Muscle layer of colon (tissue), 2 donors: ENCODE results near the gene BCKDK.
"Not testable (repeated sequence)": the region's sequence is repeated elsewhere in the genome, so short reads cannot be mapped to it uniquely, and the experiment has no call there.

ENCODE experiments used
- H3K27ac ChIP-seq: one replicate; pipeline ENCODE4 v1.7.0; 2013; ENCODE audit warnings: low read depth, mild to moderate bottlenecking, low read length, moderate library complexity
- H3K27me3 ChIP-seq, 2 donors: one replicate each; pipeline ENCODE4 v1.7.0; 2013; ENCODE audit warnings: low read length in 2 of 2, mild to moderate bottlenecking in 2 of 2; ENCODE audit not compliant: insufficient read depth in 2 of 2, control insufficient read depth in 1 of 2
- H3K36me3 ChIP-seq: one replicate; pipeline ENCODE4 v1.7.0; 2013; ENCODE audit warnings: mild to moderate bottlenecking, low read length; ENCODE audit not compliant: insufficient read depth
- H3K4me1 ChIP-seq: one replicate; pipeline ENCODE4 v1.7.0; 2013; ENCODE audit warnings: mild to moderate bottlenecking, low read length; ENCODE audit not compliant: insufficient read depth
- H3K4me3 ChIP-seq, 2 donors: one replicate each; pipeline ENCODE4 v1.7.0; 2013; ENCODE audit warnings: low read length in 2 of 2, low read depth in 1 of 2, mild to moderate bottlenecking in 1 of 2, moderate library complexity in 1 of 2
- H3K9ac ChIP-seq: one replicate; pipeline ENCODE4 v1.7.0; 2013; ENCODE audit warnings: low read length
- H3K9me3 ChIP-seq: one replicate; pipeline ENCODE4 v1.7.0; 2013; ENCODE audit warnings: mild to moderate bottlenecking, low read length
- donor health status: abdominal sarcoma.
- donor health status: Adenocarcinoma of cecum.

The BCKDK gene

DNA sequence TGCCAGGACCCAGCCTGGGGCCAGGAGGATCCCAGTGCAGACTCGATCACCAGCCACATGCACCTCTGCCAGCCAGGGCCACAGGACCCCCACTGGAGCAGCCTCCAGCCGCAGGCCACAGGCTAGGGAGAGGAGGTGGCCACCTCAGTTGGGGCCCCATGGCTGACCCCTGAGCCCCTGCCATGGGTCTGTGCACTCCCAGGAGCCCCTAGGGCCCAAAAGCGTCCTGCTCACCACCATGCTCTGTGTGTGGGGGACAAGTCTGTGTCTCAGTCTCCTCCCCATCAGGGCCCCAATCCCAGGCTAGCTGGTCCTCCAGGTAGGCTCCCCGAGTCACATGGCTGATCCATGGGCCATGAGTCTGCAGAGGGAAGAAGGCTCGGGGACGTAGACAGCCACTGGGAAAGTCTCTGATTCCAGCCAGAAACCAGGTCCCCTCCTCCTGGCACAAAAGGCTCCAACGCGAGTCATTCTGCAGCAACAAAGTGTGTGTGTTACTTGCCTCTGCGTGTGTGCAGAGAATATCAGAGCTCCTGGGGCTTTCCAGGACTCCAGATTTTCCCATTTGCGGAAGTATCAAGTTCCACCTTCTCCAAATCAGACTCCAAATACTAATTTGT lies 33.4 kb downstream of the BCKDK start:
- H3K9ac ChIP-seq, result peak overlapping the region; percentile 67
- no peaks in the 10 kb centered on the region for H3K36me3 ChIP-seq
- peak overlapping the region; percentile 76 for H3K27ac ChIP-seq
- H3K9me3 ChIP-seq, result no peaks in the 10 kb centered on the region
- H3K4me1 ChIP-seq, result peaks cover 14% of the 10 kb centered on the region
- peak overlapping the region in 1 of 2 donors; percentile 63 for H3K4me3 ChIP-seq
- no peaks in the 10 kb centered on the region for H3K27me3 ChIP-seq

DNA sequence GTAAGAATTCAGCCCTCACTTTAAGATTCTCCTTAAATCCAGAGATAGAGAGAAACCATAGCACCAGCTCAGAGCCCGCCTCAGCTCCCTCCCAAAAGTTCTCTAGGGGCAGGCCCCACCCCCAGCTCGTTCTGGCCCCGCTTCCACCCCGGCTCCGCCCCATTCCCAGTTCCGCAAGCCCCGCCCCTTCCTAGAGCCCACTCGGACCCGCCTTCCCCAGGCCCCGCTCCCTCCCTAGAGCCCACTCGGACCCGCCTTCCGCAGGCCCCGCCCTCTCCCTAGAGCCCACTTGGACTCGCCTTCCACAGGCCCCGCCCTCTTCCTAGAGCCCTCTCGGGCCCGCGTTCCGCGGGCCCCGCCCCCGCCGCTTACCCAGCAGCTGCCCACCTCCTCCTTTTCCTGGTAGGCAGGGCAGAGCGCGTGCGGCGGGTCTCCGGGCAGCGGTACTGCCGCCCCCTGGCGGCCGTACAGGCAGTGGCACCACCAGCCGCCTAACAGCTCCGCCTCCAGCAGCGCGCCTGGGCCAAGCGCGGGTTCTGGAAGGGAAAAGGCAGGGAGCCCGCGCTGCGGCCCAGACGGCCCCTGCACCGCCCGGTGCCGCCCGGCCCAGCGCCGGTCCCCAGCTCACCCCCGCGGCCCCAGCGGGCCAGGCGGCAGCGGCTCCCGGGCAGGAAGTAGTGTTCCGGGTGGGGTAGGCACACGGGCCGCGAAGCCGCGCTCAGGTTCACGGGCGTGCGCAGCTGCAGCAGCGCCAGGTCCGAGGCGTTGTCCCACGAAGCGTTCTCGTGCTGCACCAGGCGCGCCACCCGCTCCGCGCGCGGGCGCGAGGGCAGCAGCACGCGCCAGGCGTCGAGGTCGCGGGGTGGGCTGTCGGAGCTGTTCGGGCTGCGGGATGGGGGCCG lies 34.2 kb downstream of the BCKDK start:
- Histone ChIP-seq H3K9ac (peak overlapping the region; percentile 67), H3K27me3 (no peaks in the 10 kb centered on the region), H3K4me3 (peak overlapping the region; percentile 25 to 63), H3K4me1 (peaks cover 14% of the 10 kb centered on the region), H3K36me3 (no peaks in the 10 kb centered on the region), H3K9me3 (no peaks in the 10 kb centered on the region), H3K27ac (peak overlapping the region; percentile 76)

DNA sequence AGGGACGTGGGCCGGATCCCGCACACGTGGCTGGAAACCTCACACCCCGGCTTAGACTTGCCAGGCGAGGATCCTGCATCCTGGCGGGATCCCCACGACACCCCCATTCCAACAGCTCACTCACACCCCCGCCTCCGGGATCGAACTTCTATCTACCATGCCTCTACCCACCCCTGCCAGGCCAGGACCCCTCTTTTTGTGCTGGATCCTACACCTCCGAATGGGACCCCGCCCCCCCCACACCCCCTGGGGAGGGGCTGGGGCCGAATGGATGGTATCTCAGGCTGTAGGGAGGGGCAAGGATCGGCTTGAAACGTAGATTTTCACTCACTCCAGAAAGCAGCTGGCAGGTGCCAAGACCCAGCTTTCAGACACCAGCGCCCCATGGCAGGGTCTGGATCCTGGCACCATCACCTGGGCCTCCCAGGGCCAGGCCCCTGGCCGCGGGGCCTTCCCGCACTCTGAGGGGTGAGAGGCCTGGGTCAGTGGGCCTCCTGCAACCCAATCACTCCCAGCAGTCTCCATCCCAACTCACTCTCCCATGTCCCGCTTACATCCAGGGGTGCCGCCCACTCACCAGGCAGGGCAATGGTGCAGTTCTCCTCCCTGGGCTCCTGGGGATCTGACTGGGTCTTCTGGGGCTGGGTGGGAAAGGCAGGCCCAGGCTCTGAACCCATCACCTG lies 35.0 kb downstream of the BCKDK start:
- Histone ChIP-seq H3K27ac (peak overlapping the region; percentile 27), H3K9ac (no peak overlapping the region), H3K4me1 (peaks cover 14% of the 10 kb centered on the region), H3K4me3 (peak overlapping the region; percentile 25 to 52), H3K9me3 (no peaks in the 10 kb centered on the region), H3K27me3 (peaks cover 4 to 6% of the 10 kb centered on the region in 2 donors), H3K36me3 (no peaks in the 10 kb centered on the region)

DNA sequence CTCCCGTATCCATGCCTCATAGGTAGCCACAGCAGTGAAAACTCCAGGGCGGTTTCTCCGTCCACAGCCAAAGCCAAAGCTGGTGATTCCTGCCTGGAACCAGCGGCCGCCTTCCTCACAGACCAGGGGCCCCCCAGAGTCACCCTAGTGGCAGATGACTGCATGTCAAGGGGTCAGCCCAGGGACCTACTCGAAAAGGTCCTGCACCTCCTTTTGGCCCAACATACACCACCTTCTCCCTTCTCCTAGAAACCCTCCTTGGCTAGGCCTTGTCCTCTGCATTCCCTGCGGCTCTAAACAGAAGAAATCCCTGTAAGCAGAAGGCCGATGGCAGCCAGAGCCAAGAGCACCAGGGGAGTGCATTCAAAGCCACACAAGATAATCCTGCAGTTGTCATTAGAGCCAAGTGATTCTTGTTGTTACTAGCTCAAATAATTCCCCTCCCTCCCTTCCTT lies 35.5 kb downstream of the BCKDK start:
- no peak overlapping the region for H3K27ac ChIP-seq
- no peaks in the 10 kb centered on the region for H3K36me3 ChIP-seq
- H3K4me1 ChIP-seq, result peaks cover 14% of the 10 kb centered on the region

DNA sequence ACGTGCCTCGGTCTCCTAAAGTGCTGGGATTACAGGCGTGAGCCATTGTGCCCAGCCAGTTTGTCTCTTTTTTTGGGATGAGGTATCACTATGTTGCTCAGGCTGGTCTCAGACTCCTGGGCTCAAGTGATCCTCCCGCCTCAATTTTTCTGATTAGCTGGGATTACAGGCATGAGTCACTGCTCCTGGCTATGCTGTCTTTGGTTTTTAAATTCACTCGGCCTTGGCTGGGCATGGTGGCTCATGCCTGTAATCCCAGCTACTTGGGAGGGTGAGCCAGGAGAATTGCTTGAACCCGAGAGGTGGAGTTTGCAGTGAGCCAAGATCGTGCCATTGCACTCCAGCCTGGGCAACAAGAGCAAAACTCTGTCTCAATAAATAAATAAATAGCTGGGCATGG lies 36.2 kb downstream of the BCKDK start:
- Histone ChIP-seq H3K27me3 (peaks cover 4 to 12% of the 10 kb centered on the region in 2 donors), H3K4me1 (peaks cover 14% of the 10 kb centered on the region)
- not testable (repeated sequence) for H3K9me3 ChIP-seq, H3K9ac ChIP-seq, H3K4me3 ChIP-seq, H3K36me3 ChIP-seq, H3K27ac ChIP-seq

More for the DNA sequence above, 35.5 kb downstream of the BCKDK start:
- Histone ChIP-seq H3K9ac (no peak overlapping the region), H3K4me3 (no peak overlapping the region), H3K9me3 (no peaks in the 10 kb centered on the region), H3K27me3 (peaks cover 4 to 12% of the 10 kb centered on the region in 2 donors)

DNA sequence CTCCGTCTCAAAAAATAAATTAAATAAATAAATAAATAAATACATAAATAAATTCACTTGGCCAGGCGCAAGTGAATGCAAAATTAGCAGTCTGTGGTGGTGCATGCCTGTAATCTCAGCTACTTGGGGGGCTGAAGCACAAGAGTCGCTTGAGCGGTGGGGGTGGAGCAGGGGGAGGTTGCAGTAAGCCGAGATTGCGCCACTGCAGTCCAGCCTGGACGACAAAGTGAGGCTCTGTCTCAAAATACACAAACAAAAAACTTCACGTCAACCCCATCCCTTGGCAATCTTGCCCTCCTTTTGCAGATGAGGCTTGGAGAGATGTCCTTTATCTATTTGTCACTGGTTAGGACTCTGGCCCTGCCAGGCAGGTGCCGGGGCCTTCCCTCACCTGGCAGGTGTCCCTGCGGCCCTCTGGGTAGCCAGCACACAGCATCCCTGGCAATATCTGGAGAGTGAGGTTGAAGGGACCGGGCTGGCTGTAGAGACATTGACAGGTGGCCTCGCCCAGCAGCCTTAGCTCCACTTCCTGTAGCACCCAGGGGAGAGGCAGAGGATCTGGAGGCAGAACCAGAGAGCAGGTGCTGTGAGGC lies 37.3 kb downstream of the BCKDK start:
- peaks cover 14% of the 10 kb centered on the region for H3K4me1 ChIP-seq
- no peaks in the 10 kb centered on the region for H3K36me3 ChIP-seq
- peaks cover 4 to 12% of the 10 kb centered on the region in 2 donors for H3K27me3 ChIP-seq
- H3K9ac ChIP-seq, result no peak overlapping the region
- no peak overlapping the region for H3K4me3 ChIP-seq
- H3K9me3 ChIP-seq, result no peaks in the 10 kb centered on the region
- no peak overlapping the region for H3K27ac ChIP-seq

DNA sequence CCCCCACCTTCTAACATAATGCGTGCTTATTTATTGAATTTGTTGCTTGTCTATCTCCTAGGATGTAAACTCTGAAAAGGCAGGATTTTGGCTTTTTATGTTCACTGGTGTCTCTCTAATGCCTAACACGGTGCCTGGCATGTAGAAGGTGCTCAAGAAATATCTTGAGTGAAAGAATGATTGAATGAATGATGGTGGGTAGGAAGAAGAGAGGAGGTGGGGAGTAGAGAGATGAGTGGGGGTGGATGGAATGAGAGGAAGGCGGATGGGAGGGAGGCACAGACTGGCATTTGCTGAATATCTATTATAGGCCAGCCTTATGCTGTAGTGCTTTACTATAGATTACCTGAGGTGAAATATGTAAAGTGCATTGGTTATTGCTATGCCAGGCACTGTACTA lies 39.4 kb downstream of the BCKDK start:
- peaks cover 4 to 12% of the 10 kb centered on the region in 2 donors for H3K27me3 ChIP-seq
- H3K9me3 ChIP-seq, result no peaks in the 10 kb centered on the region
- no peaks in the 10 kb centered on the region for H3K36me3 ChIP-seq
- H3K27ac ChIP-seq, result no peak overlapping the region
- no peak overlapping the region for H3K9ac ChIP-seq
- H3K4me3 ChIP-seq, result no peak overlapping the region
- no peaks in the 10 kb centered on the region for H3K4me1 ChIP-seq

DNA sequence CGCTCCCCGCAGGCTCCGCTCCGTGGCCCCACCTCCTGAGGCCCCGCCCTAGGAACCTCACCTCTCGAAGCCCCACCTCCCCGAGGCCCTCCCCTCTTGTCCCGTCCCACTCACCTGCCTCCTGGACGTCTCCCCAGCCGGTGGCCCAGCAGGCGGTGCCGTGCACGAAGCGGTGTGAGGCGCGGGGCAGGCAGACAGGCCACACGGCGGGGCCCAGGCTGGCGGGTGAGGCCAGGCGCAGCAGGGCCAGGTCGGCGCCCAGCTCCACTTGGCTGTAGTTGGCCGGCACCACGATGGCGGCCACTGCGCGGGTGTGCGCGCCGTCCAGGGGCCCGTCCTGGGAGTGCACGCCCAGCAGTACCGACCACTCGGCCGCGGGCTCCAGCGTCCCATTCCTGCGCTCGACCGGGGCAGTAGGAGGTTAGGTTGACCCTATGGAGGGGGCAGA lies 40.1 kb downstream of the BCKDK start:
- Histone ChIP-seq H3K9me3 (no peaks in the 10 kb centered on the region), H3K9ac (no peak overlapping the region), H3K27ac (no peak overlapping the region), H3K36me3 (no peaks in the 10 kb centered on the region), H3K27me3 (peaks cover 4 to 12% of the 10 kb centered on the region in 2 donors), H3K4me3 (no peak overlapping the region), H3K4me1 (no peaks in the 10 kb centered on the region)

DNA sequence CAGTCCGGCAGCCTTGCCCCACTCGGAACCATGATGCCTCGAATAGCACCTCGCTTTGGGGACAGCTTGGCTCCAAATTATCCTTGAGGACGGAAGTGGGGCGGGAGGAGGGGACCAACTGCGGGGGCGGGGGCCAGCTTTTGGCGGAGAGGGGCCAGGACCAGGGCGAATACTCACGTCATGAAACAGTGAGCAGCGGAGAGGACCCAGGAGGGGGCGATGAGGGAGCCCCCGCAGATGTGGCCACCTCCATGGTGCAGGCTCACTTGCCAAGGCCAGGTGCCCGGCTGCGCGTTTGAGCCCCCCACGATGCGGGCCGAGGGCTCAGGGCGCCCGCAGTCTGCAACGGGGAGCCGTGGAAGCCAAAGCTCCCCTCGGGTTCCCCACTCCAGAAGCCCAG lies 40.7 kb downstream of the BCKDK start:
- Histone ChIP-seq H3K27me3 (peaks cover 4 to 12% of the 10 kb centered on the region in 2 donors), H3K9me3 (no peaks in the 10 kb centered on the region), H3K4me3 (no peak overlapping the region), H3K36me3 (no peaks in the 10 kb centered on the region), H3K27ac (no peak overlapping the region), H3K9ac (no peak overlapping the region), H3K4me1 (no peaks in the 10 kb centered on the region)

DNA sequence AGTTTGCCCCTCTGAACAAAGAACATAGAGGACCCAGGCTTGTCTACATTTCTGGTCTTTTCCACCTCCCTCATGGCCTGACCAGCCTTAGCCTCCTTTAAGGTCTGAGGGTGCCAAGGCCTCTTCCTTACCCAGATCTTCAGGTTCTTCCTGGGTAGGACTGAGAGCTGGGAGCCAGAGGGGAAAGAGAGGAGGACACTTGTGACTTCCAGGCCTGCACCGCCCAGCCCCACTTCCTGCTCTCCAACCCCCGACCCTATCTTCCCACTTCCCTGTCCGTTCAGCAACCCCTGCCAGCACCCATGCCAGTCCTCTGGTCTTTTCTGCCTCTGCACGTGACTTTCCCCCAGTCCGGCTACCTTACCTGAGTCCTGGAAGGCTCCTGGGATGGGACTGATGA lies 41.1 kb downstream of the BCKDK start:
- Histone ChIP-seq H3K36me3 (no peaks in the 10 kb centered on the region), H3K27ac (no peak overlapping the region), H3K9me3 (no peaks in the 10 kb centered on the region), H3K4me3 (no peak overlapping the region), H3K4me1 (no peaks in the 10 kb centered on the region), H3K27me3 (peaks cover 4 to 12% of the 10 kb centered on the region in 2 donors), H3K9ac (no peak overlapping the region)
